NCI-H2107 (cell line): Measurements from ENCODE around the gene WDR7.

Experiments used
- DNase-seq: peaks from one replicate; lab custom pipeline; 2025; lab: John Stamatoyannopoulos, UW

WDR7 gene

GRCh38 chr18:56890632-56891031 lies 239.5 kb downstream of the WDR7 start:
- no peak for DNase-seq

- DNase-seq, result no peak
These were observed 240.0 kb downstream of the WDR7 start for GRCh38 chr18:56891116-56891515.

GRCh38 chr18:56891870-56892269 lies 240.7 kb downstream of the WDR7 start:
- no peak for DNase-seq

- no peak for DNase-seq
These were observed 246.0 kb downstream of the WDR7 start for GRCh38 chr18:56897122-56897521.

- DNase-seq, result no peak
These were observed 248.5 kb downstream of the WDR7 start for GRCh38 chr18:56899660-56900059.

GRCh38 chr18:56900195-56901094 lies 249.3 kb downstream of the WDR7 start:
- DNase-seq, result no peak

- no peak for DNase-seq
These were observed 250.8 kb downstream of the WDR7 start for GRCh38 chr18:56901919-56902318.

GRCh38 chr18:56902653-56903052 lies 251.5 kb downstream of the WDR7 start:
- no peak for DNase-seq

- DNase-seq, result no peak
These were observed 252.5 kb downstream of the WDR7 start for GRCh38 chr18:56903686-56904085.

- no peak for DNase-seq
These were observed 256.6 kb downstream of the WDR7 start for GRCh38 chr18:56907771-56908170.

- DNase-seq, result no peak
These were observed 259.1 kb downstream of the WDR7 start for GRCh38 chr18:56910237-56910636.

GRCh38 chr18:56910967-56911366 lies 259.8 kb downstream of the WDR7 start:
- no peak for DNase-seq

GRCh38 chr18:56913941-56914340 lies 262.8 kb downstream of the WDR7 start:
- DNase-seq, result no peak

- DNase-seq, result no peak
These were observed 268.0 kb downstream of the WDR7 start for GRCh38 chr18:56919190-56919589.

GRCh38 chr18:56921896-56922480 lies 270.8 kb downstream of the WDR7 start:
- DNase-seq, result no peak

GRCh38 chr18:56926734-56927133 lies 275.6 kb downstream of the WDR7 start:
- no peak for DNase-seq

- DNase-seq, result no peak
These were observed 276.6 kb downstream of the WDR7 start for GRCh38 chr18:56927786-56928185.

GRCh38 chr18:56929886-56930285 lies 278.7 kb downstream of the WDR7 start:
- DNase-seq, result no peak

- no peak for DNase-seq
These were observed 282.3 kb downstream of the WDR7 start for GRCh38 chr18:56933472-56933871.

- DNase-seq, result no peak
These were observed 283.0 kb downstream of the WDR7 start for GRCh38 chr18:56934131-56934530.

GRCh38 chr18:56934906-56935305 lies 283.7 kb downstream of the WDR7 start:
- DNase-seq, result no peak

- no peak for DNase-seq
These were observed 284.4 kb downstream of the WDR7 start for GRCh38 chr18:56935434-56936040.

GRCh38 chr18:56936457-56936856 lies 285.3 kb downstream of the WDR7 start:
- DNase-seq, result no peak
